NB4 (cell line): ENCODE data around the gene ATP6AP2.

Experiments used
- POLR2A ChIP-seq: IDR thresholded peaks from 2 replicates; pipeline ENCODE4 v1.6.1; 2011; ENCODE audit warnings: mild to moderate bottlenecking; ENCODE audit not compliant: insufficient read length; ENCODE audit errors: extremely low read depth
- TF ChIP-seq, protein P1 (sequence below): IDR thresholded peaks from one replicate; pipeline ENCODE4 v1.5.1; 2012; ENCODE audit warnings: low read depth, low read length

DNA sequence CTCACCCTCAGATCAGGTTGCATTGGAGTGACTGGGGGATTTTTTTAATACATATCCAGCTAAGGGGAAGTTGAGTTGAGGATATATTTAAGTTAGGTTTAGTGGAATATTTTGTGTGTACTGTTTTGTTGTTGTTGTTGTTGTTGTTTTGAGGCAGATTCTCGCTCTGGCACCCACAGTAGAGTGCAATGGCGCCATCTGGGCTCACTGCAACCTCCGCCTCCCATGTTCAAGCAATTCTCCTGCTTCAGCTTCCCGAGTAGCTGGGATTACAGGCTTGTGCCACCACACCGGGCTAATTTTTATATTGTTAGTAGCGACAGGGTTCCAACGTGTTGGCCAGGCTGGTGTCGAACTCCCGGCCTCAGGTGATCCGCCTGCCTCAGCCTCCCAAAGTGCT, 38.6 kb upstream of the ATP6AP2 start:
- TF ChIP-seq, protein P1, sequence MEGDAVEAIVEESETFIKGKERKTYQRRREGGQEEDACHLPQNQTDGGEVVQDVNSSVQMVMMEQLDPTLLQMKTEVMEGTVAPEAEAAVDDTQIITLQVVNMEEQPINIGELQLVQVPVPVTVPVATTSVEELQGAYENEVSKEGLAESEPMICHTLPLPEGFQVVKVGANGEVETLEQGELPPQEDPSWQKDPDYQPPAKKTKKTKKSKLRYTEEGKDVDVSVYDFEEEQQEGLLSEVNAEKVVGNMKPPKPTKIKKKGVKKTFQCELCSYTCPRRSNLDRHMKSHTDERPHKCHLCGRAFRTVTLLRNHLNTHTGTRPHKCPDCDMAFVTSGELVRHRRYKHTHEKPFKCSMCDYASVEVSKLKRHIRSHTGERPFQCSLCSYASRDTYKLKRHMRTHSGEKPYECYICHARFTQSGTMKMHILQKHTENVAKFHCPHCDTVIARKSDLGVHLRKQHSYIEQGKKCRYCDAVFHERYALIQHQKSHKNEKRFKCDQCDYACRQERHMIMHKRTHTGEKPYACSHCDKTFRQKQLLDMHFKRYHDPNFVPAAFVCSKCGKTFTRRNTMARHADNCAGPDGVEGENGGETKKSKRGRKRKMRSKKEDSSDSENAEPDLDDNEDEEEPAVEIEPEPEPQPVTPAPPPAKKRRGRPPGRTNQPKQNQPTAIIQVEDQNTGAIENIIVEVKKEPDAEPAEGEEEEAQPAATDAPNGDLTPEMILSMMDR: no peak
- TF ChIP-seq POLR2A: no peak
